ENCODE data around the gene ABCC5.

The ABCC5 gene

DNA sequence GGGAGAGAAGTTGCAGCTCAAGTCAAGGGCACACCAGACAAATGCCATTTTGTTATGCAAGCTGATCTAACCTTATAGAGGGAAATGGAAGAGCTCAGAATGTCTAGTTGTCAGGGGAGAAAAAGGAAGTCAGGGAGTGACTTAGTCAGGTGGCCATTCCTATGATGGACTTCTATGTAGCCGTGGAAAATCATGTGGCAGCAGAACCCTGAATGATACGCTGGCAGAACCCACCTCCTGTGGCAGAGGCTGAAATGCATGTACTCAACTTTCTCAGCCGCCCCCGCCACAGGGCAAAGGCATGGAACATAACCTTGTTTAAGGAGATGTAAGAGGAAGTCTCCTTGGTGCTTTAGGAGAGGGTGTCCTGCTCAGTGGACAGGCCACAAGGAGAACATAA is 95.3 kb downstream of the ABCC5 start:
- DNase-seq (no peak), ATAC-seq (no peak)

- DNase-seq (no peak), ATAC-seq (no peak)
These were observed 96.6 kb downstream of the ABCC5 start for GRCh38 chr3:183921096-183921495.

- DNase-seq, result no peak
These were observed 97.3 kb downstream of the ABCC5 start for GRCh38 chr3:183920416-183920815.

DNA sequence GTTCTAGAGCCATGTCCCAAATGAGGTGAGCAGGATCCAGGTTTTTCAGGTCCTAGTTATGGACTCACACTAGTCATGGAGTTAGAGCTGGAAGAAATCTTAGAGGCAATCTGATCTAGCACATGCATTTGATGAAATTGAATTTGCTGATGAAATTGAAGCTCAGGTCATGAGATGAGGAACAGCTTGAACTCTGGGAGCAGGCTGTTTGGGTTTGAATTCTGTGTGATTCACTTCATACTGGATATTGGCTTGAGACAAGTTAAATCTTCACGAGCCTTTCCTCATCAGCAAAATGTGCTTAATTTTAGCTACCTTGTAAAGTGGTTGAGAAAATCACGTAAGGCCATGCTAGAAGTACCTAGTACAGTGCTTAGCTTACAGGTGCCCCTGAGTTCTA is 99.5 kb downstream of the ABCC5 start:
- DNase-seq (no peak), ATAC-seq (no peak)

More at GRCh38 chr3:183920416-183920815, 97.3 kb downstream of the ABCC5 start:
- no peak for ATAC-seq

GRCh38 chr3:183917776-183918175 is 99.9 kb downstream of the ABCC5 start:
- no peak for ATAC-seq
- DNase-seq, result no peak

DNA sequence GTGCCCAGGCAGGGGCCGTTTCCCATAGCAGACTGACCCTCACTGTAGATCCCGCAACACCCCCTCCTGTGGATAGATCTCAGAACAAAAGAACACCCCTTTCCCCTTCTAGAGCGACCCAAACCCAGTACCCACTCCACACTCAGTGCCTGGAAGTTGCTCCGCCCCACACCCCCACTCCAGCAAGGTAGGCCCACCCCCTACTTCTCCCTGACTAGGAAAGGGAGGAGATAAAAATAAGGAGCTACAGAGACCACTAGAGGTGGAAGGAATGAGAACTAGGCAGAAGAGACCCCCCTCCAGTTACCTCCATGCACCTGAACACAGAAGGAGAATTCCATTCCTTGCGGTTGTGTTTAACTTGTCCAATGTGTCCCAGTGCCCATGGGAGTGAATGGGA is 102.8 kb downstream of the ABCC5 start:
- ATAC-seq (no peak), DNase-seq (no peak)

DNA sequence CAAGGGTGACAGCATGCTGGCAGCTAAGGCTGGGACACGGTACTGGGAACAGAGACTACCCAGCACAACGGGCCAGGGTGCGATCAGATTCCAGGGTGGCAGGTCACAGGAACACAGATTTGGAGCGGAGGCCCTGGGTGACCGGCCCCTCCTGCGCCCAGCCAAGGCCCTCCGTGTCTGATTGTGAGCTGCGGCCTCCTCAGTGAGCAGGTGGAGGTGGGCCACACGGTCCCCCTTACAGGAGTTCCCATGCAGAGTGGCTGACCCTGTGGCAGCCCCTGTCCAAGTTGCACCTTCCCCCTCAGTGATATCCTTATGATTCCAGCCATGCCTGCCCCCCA is 104.1 kb downstream of the ABCC5 start:
- DNase-seq, result no peak
- ATAC-seq, result no peak

- no peak for ATAC-seq
These were observed 104.6 kb downstream of the ABCC5 start for GRCh38 chr3:183912895-183913579.

DNA sequence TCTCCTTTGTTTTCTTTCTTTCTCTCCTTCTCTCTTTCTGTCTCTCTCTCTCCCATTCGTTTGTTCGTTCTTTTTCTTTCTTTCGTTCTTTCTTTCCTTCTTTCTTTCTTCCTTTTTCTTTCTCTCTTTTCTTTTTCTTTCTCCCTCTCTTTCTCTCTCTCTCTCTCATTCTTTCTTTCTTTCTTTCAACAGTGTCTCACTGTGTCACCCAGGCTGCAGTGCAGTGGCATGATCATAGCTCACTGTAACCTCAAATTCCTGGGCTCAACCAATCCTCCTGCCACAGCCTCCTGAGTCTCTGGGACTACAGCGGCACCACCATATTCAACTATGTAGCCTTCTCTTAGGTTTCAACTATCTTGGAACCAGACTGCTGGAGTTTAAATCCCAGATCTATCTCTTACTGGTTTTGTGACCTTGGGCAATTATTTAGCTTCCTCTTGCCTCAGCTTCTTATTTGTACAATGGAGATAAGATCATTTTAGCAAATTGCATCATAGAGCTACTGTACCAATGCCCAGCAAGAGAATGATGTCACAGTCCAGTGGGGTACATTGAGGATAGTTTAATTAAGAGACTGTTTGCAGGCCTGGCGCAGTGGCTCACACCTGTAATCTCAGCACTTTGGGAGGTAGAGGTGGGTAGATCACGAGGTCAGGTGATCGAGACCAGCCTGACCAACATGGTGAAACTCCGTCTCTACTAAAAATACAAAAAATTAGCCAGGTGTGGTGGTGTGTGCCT is 105.7 kb downstream of the ABCC5 start:
- ATAC-seq, result no peak
- DNase-seq, result no peak

More at GRCh38 chr3:183912895-183913579, 104.6 kb downstream of the ABCC5 start:
- DNase-seq, result no peak

- ATAC-seq (no peak), DNase-seq (no peak)
These were observed 106.6 kb downstream of the ABCC5 start for GRCh38 chr3:183911087-183911486.

- no peak for DNase-seq
These were observed 108.6 kb downstream of the ABCC5 start for GRCh38 chr3:183909030-183909600.

DNA sequence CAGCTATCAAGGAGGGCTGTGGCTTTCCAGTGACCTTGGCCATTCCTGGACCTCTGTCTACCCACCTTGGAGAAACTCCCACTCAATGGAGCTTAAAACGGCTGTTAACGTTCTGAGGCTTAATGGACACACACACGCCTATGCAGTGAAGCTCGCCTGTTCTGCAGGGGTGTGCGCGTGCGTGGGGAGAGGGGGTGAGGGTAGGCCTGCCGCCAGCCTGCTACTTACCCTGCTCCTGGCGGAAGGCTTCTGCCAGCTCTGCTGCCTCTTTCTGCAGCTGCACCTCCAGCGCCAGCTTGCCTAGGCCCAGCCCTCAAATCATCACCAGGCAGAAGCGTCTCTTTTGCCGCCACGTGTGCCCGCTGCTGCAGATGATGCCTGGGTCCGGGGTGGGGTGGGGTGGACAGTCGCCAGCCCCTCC is 109.8 kb downstream of the ABCC5 start:
- ATAC-seq (no peak), DNase-seq (no peak)

More at GRCh38 chr3:183909030-183909600, 108.6 kb downstream of the ABCC5 start:
- no peak for ATAC-seq

GRCh38 chr3:183907176-183907575 is 110.5 kb downstream of the ABCC5 start:
- no peak for DNase-seq
- no peak for ATAC-seq

DNA sequence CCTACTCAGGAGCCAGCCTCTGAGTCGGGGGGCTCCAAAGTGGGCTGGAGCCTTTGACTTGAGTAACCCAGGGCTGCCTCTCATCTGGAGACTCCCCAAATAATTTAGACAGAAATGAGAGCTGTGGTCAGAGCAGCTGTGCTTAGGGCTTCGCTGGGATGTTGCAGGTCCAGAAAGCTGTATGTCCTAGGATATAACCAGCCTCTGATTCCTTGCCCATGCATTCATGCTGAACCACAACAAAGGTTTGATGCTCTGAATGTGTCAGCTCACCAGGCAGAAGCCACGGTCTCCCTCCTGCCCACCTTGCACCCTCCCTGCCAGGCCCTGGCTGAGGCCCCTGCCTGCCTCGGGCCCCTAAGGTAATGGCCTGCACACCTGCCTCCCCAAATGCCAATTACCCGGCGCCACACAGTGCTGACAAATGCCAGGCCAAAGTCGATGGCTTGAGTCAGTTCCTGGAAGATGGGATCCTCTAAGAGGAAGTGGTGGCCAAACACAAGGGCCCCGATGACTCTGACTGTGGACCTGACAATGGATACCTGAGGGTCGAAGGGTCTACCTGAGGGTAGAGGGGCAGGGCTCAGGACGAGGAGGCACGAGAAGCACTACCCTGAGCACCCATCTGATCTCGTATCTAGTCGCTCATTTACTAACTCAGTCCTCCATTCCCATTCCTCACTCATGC is 111.3 kb downstream of the ABCC5 start:
- no peak for ATAC-seq
- no peak for DNase-seq

- ATAC-seq, result no peak
- no peak for DNase-seq
These were observed 112.6 kb downstream of the ABCC5 start for GRCh38 chr3:183904833-183905780.

DNA sequence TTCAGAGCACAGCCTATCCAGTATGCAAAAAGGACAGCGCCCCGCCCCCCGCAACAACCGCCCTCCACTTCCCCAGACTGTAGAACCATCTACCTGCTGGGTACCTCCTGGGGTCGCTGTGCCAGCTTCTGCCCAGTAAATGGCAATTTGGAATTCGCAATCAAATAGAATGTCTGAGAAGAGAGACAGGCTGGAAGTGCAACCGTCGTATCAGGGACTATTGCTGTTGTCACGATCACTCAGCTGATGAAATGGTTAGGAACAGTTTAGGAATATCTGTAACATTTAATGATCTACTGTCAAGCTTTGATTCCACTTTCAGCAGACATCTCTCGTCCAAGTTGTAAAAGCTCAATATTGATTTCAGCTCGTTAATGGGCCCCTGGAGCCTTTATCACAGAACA is 119.7 kb downstream of the ABCC5 start:
- DNase-seq, result no peak
- peak; percentile 15 for ATAC-seq

DNA sequence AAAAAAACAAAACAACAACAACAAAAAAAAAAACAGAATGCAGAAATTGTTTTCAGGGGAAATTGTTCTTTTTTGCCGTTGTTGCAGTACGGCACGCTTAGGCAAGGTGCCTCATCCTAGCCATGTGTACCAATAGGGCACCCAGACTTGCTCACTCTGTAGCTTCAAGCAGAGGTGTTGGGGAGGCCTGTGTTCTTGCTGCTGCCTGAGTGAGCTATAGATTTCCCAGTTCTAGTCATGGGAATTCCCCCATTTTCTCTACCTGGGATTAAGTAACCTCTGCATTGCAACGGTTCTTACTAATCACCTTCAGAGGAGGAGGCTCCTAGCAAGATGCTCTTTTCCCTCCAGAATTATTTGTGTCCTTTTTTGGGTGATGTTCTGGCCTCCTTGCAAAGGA is 120.1 kb downstream of the ABCC5 start:
- peak; percentile 50 for ATAC-seq

GRCh38 chr3:183896610-183897009 is 121.1 kb downstream of the ABCC5 start:
- DNase-seq (no peak), ATAC-seq (no peak)

More for the DNA sequence above, 120.1 kb downstream of the ABCC5 start:
- no peak for DNase-seq

DNA sequence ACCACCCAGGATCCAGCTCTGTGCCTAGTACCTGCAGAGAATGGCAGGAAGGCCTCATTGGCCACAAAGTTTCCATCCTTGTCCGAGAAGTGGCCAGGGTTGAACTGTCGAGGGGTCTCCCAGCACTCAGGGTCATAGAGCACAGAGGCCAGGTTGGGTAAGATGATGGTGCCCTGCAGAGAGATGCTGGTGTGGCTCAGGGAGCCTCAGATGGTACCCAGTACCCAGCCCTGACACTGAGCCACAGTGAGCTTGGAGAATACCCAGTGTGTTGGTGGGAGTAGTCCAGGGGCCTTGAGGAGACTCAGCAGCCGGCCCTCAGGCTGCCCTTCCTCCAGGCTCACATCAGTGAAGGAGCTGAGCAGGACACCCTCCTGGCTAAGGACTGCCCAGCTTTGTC is 121.5 kb downstream of the ABCC5 start:
- DNase-seq (no peak), ATAC-seq (no peak)

- no peak for ATAC-seq
- no peak for DNase-seq
These were observed 121.9 kb downstream of the ABCC5 start for GRCh38 chr3:183895774-183896173.

DNA sequence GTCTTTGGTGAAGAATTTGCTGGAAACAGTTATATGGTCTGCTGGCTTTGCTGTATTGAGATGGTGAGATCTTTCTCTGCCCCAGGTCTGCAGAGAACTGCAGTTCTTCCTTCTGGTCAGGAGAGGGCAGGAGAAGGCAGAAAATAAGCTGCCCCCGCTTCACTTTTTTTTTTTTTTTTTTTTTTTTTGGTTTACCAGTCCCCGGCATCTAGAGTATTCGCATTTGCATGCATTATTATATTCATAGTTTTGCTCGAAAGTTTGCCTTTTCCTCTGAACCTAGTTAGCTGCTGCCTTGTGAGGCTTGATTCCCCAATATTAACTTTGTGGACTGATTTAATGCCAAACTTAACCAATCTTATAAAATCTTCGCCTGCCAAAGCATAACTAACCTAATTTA is 122.4 kb downstream of the ABCC5 start:
- DNase-seq (peak; percentile 15), ATAC-seq (peak; percentile 75)

All from stimulated activated naive CD8-positive, alpha-beta T cell treated with anti-CD3 and anti-CD28 coated beads, Interleukin-15, Interleukin-2, amounts not matched to agents 100 U/mL and 50 U/mL, for 24 hours (primary cell).